Occipital lobe (tissue), 2 donors: ENCODE data around the gene HNF4A. TPM values are rescaled to one million over a fixed set of nuclear protein-coding genes. Genes with fewer than 3 reads are reported as not detected.
A peak's percentile ranks its signal among the peaks of the same experiment; 100 is the strongest.
"Not testable (repeated sequence)": the region's sequence is repeated elsewhere in the genome, so short reads cannot be mapped to it uniquely, and the experiment has no call there.

Source experiments
- DNase-seq: peaks from one replicate; lab custom pipeline; 2025; lab: John Stamatoyannopoulos, UW
- total RNA-seq: library from RNA; depleted of rRNA; stranded (reverse); fragments of >200 nt; gene quantifications from one replicate; pipeline ENCODE4 v1.2.3, GENCODE V29; 2014

The HNF4A gene
- total RNA-seq, 1 donor from 2014 or later, result not detected

- DNase-seq, result no peak
These were observed 10.4 kb upstream of the HNF4A start for GRCh38 chr20:44345147-44345546.

GRCh38 chr20:44345941-44346340 lies 9.6 kb upstream of the HNF4A start:
- not testable (repeated sequence) for DNase-seq

- DNase-seq, result no peak
These were observed 7.3 kb upstream of the HNF4A start for GRCh38 chr20:44348168-44348659.

- no peak for DNase-seq
These were observed 6.2 kb upstream of the HNF4A start for GRCh38 chr20:44349349-44349748.

GRCh38 chr20:44350567-44350966 lies 4.9 kb upstream of the HNF4A start:
- no peak for DNase-seq

- no peak for DNase-seq
These were observed 461 bp upstream of the HNF4A start for GRCh38 chr20:44354979-44355497.

GRCh38 chr20:44356353-44356723 lies 839 bp downstream of the HNF4A start:
- no peak for DNase-seq

GRCh38 chr20:44357020-44357419 lies 1.5 kb downstream of the HNF4A start:
- DNase-seq, result no peak

- DNase-seq, result no peak
These were observed 2.1 kb downstream of the HNF4A start for GRCh38 chr20:44357555-44358125.

- no peak for DNase-seq
These were observed 3.3 kb downstream of the HNF4A start for GRCh38 chr20:44358776-44359175.

- no peak for DNase-seq
These were observed 4.7 kb downstream of the HNF4A start for GRCh38 chr20:44360221-44360620.

- DNase-seq, result no peak
These were observed 5.5 kb downstream of the HNF4A start for GRCh38 chr20:44361021-44361420.

GRCh38 chr20:44362466-44362940 lies 7.0 kb downstream of the HNF4A start:
- no peak for DNase-seq

GRCh38 chr20:44364068-44364467 lies 8.6 kb downstream of the HNF4A start:
- DNase-seq, result no peak

- no peak for DNase-seq
These were observed 9.3 kb downstream of the HNF4A start for GRCh38 chr20:44364780-44365179.

- DNase-seq, result no peak
These were observed 12.2 kb downstream of the HNF4A start for GRCh38 chr20:44367746-44368145.

GRCh38 chr20:44370639-44371218 lies 15.2 kb downstream of the HNF4A start:
- DNase-seq, result no peak

GRCh38 chr20:44382641-44383040 lies 27.1 kb downstream of the HNF4A start:
- DNase-seq, result no peak

- DNase-seq, result peak; percentile 16
These were observed 29.0 kb downstream of the HNF4A start for GRCh38 chr20:44384423-44385027.

GRCh38 chr20:44388466-44389023 lies 33.0 kb downstream of the HNF4A start:
- DNase-seq, result peak; percentile 44

GRCh38 chr20:44389871-44390270 lies 34.4 kb downstream of the HNF4A start:
- DNase-seq, result no peak

GRCh38 chr20:44390280-44390679 lies 34.8 kb downstream of the HNF4A start:
- no peak for DNase-seq
